Breast epithelium (tissue), 4 donors: ENCODE results near the gene FAM181A. TPM values are rescaled to one million over a fixed set of nuclear protein-coding genes. Genes with fewer than 3 reads are reported as not detected.

Experiments
- DNase-seq, 2 donors: peaks; one replicate each; pipeline ENCODE4 v3.0.0-alpha.2; 2019; ENCODE audit warnings: low spot score in 2 of 2
- H3K27ac ChIP-seq, 2 donors: fragments of 200-600 bp; sonication (generic) in 1 of 2; one replicate each; pipeline ENCODE4 v1.5.1; 2016 to 2019; ENCODE audit warnings: mild to moderate bottlenecking in 1 of 2
- H3K27me3 ChIP-seq, 2 donors: fragments of 200-600 bp; sonication (generic) in 1 of 2; one replicate each; pipeline versions ENCODE4 v1.5.1 to v1.6.0; 2017 to 2019; ENCODE audit warnings: control low read depth in 1 of 2, mild to moderate bottlenecking in 1 of 2
- H3K36me3 ChIP-seq: fragments of 200-600 bp; one replicate; pipeline ENCODE4 v1.5.1; 2019
- H3K4me1 ChIP-seq, 2 donors: fragments of 200-600 bp; sonication (generic); one replicate each; pipeline ENCODE4 v1.5.1; 2016 to 2019; ENCODE audit warnings: control low read depth in 1 of 2
- H3K4me3 ChIP-seq, 3 donors: fragments of 200-600 bp; sonication (generic); 1 replicate in 2 of 3; 2 replicates in 1 of 3; pipeline ENCODE4 v1.5.1; 2016 to 2019; ENCODE audit warnings: mild to moderate bottlenecking in 3 of 3, moderate library complexity in 2 of 3
- H3K9me3 ChIP-seq, 2 donors: fragments of 200-600 bp; sonication (generic) in 1 of 2; one replicate each; pipeline ENCODE4 v1.5.1; 2016 to 2019; ENCODE audit warnings: control low read depth in 1 of 2
- POLR2A ChIP-seq: fragments of 450-650 bp; IDR thresholded peaks from one replicate; pipeline ENCODE4 v1.6.1; 2016; ENCODE audit warnings: antibody characterized with exemption, mild to moderate bottlenecking, moderate library complexity
- POLR2AphosphoS5 ChIP-seq, 3 donors: sonication (generic); formaldehyde crosslinking; IDR thresholded peaks; one replicate each; pipeline ENCODE4 v1.6.1; 2017; ENCODE audit warnings: antibody characterized with exemption in 3 of 3
- intact Hi-C: fragments of 100-400 bp; cut with DNase I; formaldehyde crosslinking; loops from one replicate; pipeline ENCODE4 v1.15.1; 2023; ENCODE audit warnings: low total_unique reads
- total RNA-seq, 3 donors: library from RNA; depleted of rRNA; stranded (reverse); fragments of >200 nt; gene quantifications; one replicate each; pipeline ENCODE4 v1.1.0, GENCODE V29; 2016
- TF ChIP-seq, protein P1 (sequence below), 3 donors: fragments of 450-650 bp; IDR thresholded peaks; one replicate each; pipeline ENCODE4 v1.5.1; 2016 to 2017; ENCODE audit warnings: antibody characterized with exemption in 3 of 3, mild to moderate bottlenecking in 3 of 3, moderate library complexity in 3 of 3

The FAM181A gene
- not detected for total RNA-seq

DNA sequence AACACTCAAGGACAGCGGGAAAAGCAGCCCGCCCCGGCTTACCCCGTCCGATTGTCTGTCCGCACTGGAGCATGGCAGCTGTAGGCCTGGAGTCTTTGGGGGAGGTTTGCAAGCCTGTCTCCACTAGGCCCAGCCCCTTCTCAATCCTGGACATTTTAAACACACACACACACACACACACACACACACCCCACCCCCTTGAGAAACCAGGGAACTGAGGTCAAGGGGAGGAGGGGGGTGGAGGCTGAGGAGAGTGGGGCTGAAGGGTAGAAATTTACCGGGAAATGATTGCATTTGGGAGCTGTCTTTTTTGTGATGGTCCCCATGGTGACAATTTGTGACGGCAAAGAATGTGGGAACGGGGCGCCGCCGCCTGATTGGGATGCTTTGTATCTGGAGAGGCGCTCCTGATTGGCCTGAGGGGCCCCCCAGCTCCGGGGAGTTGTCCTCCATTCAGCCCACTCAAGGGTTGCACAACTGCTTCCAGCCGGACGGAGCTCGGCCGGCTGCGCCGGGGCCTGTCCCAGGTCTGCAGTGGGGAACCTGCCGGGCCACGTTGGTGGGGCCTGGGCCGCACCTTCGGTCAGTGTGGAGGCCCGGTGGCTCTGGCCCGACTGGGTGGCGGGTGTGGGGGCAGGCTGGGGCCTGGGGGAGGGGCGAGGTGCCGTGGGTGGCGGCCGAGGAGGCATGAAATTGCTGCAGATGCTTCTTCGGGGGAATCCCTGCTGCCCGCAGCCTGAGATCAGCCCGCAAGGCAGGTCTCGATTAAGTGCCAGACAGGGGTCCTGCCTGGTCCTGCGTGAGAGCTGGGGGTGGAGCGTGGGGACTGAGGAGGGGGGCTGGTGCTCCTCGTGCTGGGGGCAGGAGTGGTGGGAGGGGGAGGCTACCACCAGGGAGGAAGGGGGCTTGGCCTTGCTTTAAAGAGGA, at the start of gene FAM181A:
Gene FAM181A (plus strand): TSS at position 472 of the 927 bp plus-strand sequence. CDS start 942 bp downstream, outside the sequence.
- no peaks in the 10 kb centered on the region for H3K36me3 ChIP-seq
- no peaks in the 10 kb centered on the region for H3K27me3 ChIP-seq
- TF ChIP-seq POLR2AphosphoS5 (IDR thresholded peaks at IDR 0.05) (no peak), POLR2A (no peak)
- TF ChIP-seq, protein P1, sequence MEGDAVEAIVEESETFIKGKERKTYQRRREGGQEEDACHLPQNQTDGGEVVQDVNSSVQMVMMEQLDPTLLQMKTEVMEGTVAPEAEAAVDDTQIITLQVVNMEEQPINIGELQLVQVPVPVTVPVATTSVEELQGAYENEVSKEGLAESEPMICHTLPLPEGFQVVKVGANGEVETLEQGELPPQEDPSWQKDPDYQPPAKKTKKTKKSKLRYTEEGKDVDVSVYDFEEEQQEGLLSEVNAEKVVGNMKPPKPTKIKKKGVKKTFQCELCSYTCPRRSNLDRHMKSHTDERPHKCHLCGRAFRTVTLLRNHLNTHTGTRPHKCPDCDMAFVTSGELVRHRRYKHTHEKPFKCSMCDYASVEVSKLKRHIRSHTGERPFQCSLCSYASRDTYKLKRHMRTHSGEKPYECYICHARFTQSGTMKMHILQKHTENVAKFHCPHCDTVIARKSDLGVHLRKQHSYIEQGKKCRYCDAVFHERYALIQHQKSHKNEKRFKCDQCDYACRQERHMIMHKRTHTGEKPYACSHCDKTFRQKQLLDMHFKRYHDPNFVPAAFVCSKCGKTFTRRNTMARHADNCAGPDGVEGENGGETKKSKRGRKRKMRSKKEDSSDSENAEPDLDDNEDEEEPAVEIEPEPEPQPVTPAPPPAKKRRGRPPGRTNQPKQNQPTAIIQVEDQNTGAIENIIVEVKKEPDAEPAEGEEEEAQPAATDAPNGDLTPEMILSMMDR (IDR thresholded peaks at IDR 0.05): no peak
- intact Hi-C loops: no loop called here
- no peaks in the 10 kb centered on the region for H3K9me3 ChIP-seq
- H3K27ac ChIP-seq: peak within 1 kb of the TSS in 1 of 2 donors; percentile 43
- H3K4me3 ChIP-seq: peak within 1 kb of the TSS in 2 of 3 donors; percentile 5 to 48
- no peak for DNase-seq
- no peaks in the 10 kb centered on the region for H3K4me1 ChIP-seq

DNA sequence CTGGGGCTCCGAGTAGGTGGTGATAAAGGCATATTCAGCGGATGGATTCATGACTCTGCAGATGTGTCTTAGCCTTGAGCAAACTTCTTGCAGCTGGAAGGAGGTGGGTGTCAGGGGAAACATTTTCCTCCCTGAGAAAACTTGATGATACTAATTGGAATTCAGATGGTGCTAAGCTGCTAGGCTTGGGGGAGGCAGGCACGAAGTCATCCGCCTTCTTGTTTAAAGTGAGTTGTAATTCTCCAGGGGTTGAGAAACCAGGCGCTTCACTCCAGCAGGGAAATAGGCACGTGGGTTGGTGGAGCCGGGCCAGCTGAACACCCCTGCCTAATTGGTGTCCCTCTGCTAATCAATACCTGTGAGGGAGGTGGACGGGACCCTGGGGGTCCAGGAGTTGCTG, 48.9 kb upstream of the FAM181A start:
- Histone ChIP-seq H3K9me3 (no peaks in the 10 kb centered on the region), H3K4me3 (no peak overlapping the region), H3K4me1 (no peaks in the 10 kb centered on the region), H3K27ac (no peak overlapping the region), H3K27me3 (no peaks in the 10 kb centered on the region), H3K36me3 (no peaks in the 10 kb centered on the region)
- no peak for TF ChIP-seq POLR2A
- TF ChIP-seq, protein P1 (IDR thresholded peaks at IDR 0.05): no peak
- no peak for TF ChIP-seq POLR2AphosphoS5 (IDR thresholded peaks at IDR 0.05)
- intact Hi-C loops: no loop called here
- no peak for DNase-seq

DNA sequence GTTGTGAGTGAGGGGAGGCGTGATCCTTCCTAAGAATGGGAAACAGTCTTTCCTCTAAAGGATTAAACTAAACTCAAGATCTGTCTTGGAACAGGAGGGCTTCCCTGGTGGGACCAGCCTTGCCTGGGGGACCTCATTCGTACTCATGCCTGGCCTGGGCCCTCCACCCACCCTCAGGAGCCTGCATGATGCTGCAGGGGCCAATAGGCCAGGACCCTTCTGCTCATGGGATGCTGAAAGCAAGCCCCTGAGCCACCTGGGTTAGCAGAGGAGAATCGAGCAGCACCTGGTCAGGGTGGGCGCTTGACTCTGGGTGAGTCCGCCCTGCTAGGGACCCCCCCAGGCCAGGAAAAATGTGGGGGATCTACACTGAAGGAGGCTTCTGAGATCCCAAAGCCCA, 48.3 kb upstream of the FAM181A start:
- Histone ChIP-seq H3K9me3 (no peaks in the 10 kb centered on the region), H3K36me3 (no peaks in the 10 kb centered on the region), H3K27me3 (no peaks in the 10 kb centered on the region), H3K4me1 (no peaks in the 10 kb centered on the region), H3K4me3 (no peak overlapping the region), H3K27ac (no peak overlapping the region)
- TF ChIP-seq, protein P1 (IDR thresholded peaks at IDR 0.05): no peak
- no peak for TF ChIP-seq POLR2A
- TF ChIP-seq POLR2AphosphoS5 (IDR thresholded peaks at IDR 0.05): no peak
- intact Hi-C loops: no loop called here
- DNase-seq: no peak

DNA sequence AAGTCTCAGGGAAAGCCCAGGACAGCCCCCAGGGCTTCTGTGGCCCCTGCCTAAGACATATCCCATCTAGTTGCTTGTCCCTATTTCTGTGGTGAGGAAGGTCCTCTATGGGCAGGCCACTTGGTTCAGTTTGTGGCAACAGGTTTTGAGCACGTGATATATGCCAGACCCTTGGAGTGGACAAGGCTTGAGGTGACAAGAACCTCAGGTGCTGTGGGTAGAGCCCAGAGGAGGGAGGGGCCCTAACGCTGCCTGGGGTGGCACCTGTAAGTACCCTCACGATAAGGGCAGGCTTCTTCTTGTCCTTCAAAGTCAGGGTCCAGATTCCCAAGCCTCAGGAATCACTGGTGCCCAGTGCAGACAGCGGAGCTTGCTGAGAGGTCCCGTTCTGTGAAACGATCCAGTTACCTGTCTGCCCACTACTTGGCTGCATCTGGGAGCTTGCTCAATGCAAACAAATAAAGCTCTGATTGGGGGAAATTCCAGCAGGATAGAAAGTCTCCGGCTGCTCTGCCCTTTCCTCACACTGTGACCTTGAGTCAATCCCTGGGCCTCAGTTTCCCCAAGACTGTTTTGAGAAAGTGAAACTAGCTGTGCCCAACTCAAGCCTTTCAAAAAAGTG, 47.7 kb upstream of the FAM181A start:
- Histone ChIP-seq H3K4me3 (peak overlapping the region in 2 of 3 donors; percentile 28 to 53), H3K4me1 (no peaks in the 10 kb centered on the region), H3K27me3 (no peaks in the 10 kb centered on the region), H3K36me3 (no peaks in the 10 kb centered on the region), H3K9me3 (no peaks in the 10 kb centered on the region), H3K27ac (no peak overlapping the region)
- DNase-seq: peak in 1 of 2 donors; percentile 5
- no peak for TF ChIP-seq POLR2A
- TF ChIP-seq, protein P1 (IDR thresholded peaks at IDR 0.05): no peak
- intact Hi-C loops: no loop called here
